ENCODE data around the gene CDK14.
"Not testable (repeated sequence)": the region's sequence is repeated elsewhere in the genome, so short reads cannot be mapped to it uniquely, and the experiment has no call there.

Gene CDK14

GRCh38 chr7:90791596-90791995 lies 195.5 kb downstream of the CDK14 start:
- H3K9me2 ChIP-seq (ENCODE audit: low read depth, low read length) = no peaks in the 10 kb centered on the region
- no peak overlapping the region for H2AFZ ChIP-seq (ENCODE audit: low read length)
- H3K4me1 ChIP-seq (ENCODE audit: insufficient read depth, low read length, severe bottlenecking) = no peaks in the 10 kb centered on the region
- H3F3A ChIP-seq (ENCODE audit: insufficient read depth, low read length) = no peaks in the 10 kb centered on the region
- no peak overlapping the region for H3K27ac ChIP-seq (ENCODE audit: low read depth, low read length, poor library complexity, severe bottlenecking)
- H3K9ac ChIP-seq (ENCODE audit: low read length) = no peak overlapping the region
- no peaks in the 10 kb centered on the region for H4K20me1 ChIP-seq (ENCODE audit: insufficient read depth, low read length)
- peaks cover 15% of the 10 kb centered on the region for H3K9me3 ChIP-seq (ENCODE audit: low read length)
- H3K36me3 ChIP-seq (ENCODE audit: insufficient read depth, low read length) = peaks cover 81% of the 10 kb centered on the region
- no peak overlapping the region for H3K4me3 ChIP-seq (ENCODE audit: low read depth, low read length, poor library complexity, severe bottlenecking)
- peaks cover 41% of the 10 kb centered on the region for H3K79me2 ChIP-seq (ENCODE audit: insufficient read depth, low read length)
- TF ChIP-seq EZH2 (IDR thresholded peaks at IDR 0.05; ENCODE audit: borderline replicate concordance, low read length) (no peak), CTCF (IDR thresholded peaks at IDR 0.05; ENCODE audit: low read length) (no peak)
- no peaks in the 10 kb centered on the region for H3K27me3 ChIP-seq (ENCODE audit: insufficient read depth, low read length)
- H3K4me2 ChIP-seq (ENCODE audit: low read length) = no peak overlapping the region

GRCh38 chr7:90792301-90792700 lies 196.2 kb downstream of the CDK14 start:
- Histone ChIP-seq H3K4me1 (ENCODE audit: insufficient read depth, low read length, severe bottlenecking) (no peaks in the 10 kb centered on the region), H3K27me3 (ENCODE audit: insufficient read depth, low read length) (no peaks in the 10 kb centered on the region), H3K79me2 (ENCODE audit: insufficient read depth, low read length) (peaks cover 47% of the 10 kb centered on the region), H3K9ac (ENCODE audit: low read length) (no peak overlapping the region), H3K4me3 (ENCODE audit: low read depth, low read length, poor library complexity, severe bottlenecking) (no peak overlapping the region), H2AFZ (ENCODE audit: low read length) (no peak overlapping the region), H3K4me2 (ENCODE audit: low read length) (no peak overlapping the region), H3K27ac (ENCODE audit: low read depth, low read length, poor library complexity, severe bottlenecking) (no peak overlapping the region), H3K9me3 (ENCODE audit: low read length) (peaks cover 15% of the 10 kb centered on the region), H3K36me3 (ENCODE audit: insufficient read depth, low read length) (peaks cover 88% of the 10 kb centered on the region), H3F3A (ENCODE audit: insufficient read depth, low read length) (0 out of 2 replicates have a peak, but pooled peaks cover 2% of the 10 kb centered on the region), H3K9me2 (ENCODE audit: low read depth, low read length) (no peaks in the 10 kb centered on the region), H4K20me1 (ENCODE audit: insufficient read depth, low read length) (no peaks in the 10 kb centered on the region)
- TF ChIP-seq CTCF (IDR thresholded peaks at IDR 0.05; ENCODE audit: low read length) = no peak
- no peak for TF ChIP-seq EZH2 (IDR thresholded peaks at IDR 0.05; ENCODE audit: borderline replicate concordance, low read length)

GRCh38 chr7:90794234-90794633 lies 198.1 kb downstream of the CDK14 start:
- H2AFZ ChIP-seq (ENCODE audit: low read length); H3F3A ChIP-seq (ENCODE audit: insufficient read depth, low read length); H3K9ac ChIP-seq (ENCODE audit: low read length); H3K9me2 ChIP-seq (ENCODE audit: low read depth, low read length); H3K27me3 ChIP-seq (ENCODE audit: insufficient read depth, low read length); H3K4me3 ChIP-seq (ENCODE audit: low read depth, low read length, poor library complexity, severe bottlenecking); H3K4me2 ChIP-seq (ENCODE audit: low read length); H3K4me1 ChIP-seq (ENCODE audit: insufficient read depth, low read length, severe bottlenecking); H3K27ac ChIP-seq (ENCODE audit: low read depth, low read length, poor library complexity, severe bottlenecking); H4K20me1 ChIP-seq (ENCODE audit: insufficient read depth, low read length): not testable (repeated sequence)
- peaks cover 81% of the 10 kb centered on the region for H3K36me3 ChIP-seq (ENCODE audit: insufficient read depth, low read length)
- H3K9me3 ChIP-seq (ENCODE audit: low read length) = peaks cover 15% of the 10 kb centered on the region
- H3K79me2 ChIP-seq (ENCODE audit: insufficient read depth, low read length) = peaks cover 57% of the 10 kb centered on the region

- 0 out of 2 replicates have a peak, but pooled peaks cover 3% of the 10 kb centered on the region for H3F3A ChIP-seq (ENCODE audit: insufficient read depth, low read length)
- peaks cover 80% of the 10 kb centered on the region for H3K36me3 ChIP-seq (ENCODE audit: insufficient read depth, low read length)
- peaks cover 12% of the 10 kb centered on the region for H3K9me3 ChIP-seq (ENCODE audit: low read length)
- H3K4me2 ChIP-seq (ENCODE audit: low read length) = no peak overlapping the region
- no peaks in the 10 kb centered on the region for H3K4me1 ChIP-seq (ENCODE audit: insufficient read depth, low read length, severe bottlenecking)
- no peak for TF ChIP-seq EZH2 (IDR thresholded peaks at IDR 0.05; ENCODE audit: borderline replicate concordance, low read length)
- no peak for TF ChIP-seq CTCF (IDR thresholded peaks at IDR 0.05; ENCODE audit: low read length)
- H3K27ac ChIP-seq (ENCODE audit: low read depth, low read length, poor library complexity, severe bottlenecking) = no peak overlapping the region
- no peak overlapping the region for H2AFZ ChIP-seq (ENCODE audit: low read length)
- no peaks in the 10 kb centered on the region for H3K27me3 ChIP-seq (ENCODE audit: insufficient read depth, low read length)
- no peak overlapping the region for H3K4me3 ChIP-seq (ENCODE audit: low read depth, low read length, poor library complexity, severe bottlenecking)
- H4K20me1 ChIP-seq (ENCODE audit: insufficient read depth, low read length) = no peaks in the 10 kb centered on the region
- peaks cover 70% of the 10 kb centered on the region for H3K79me2 ChIP-seq (ENCODE audit: insufficient read depth, low read length)
- no peaks in the 10 kb centered on the region for H3K9me2 ChIP-seq (ENCODE audit: low read depth, low read length)
- H3K9ac ChIP-seq (ENCODE audit: low read length) = no peak overlapping the region
These were observed 201.5 kb downstream of the CDK14 start for GRCh38 chr7:90797596-90797995.
